Mesangial cell (primary cell): Measurements from ENCODE around the gene SLC15A1. TPM values are rescaled to one million over a fixed set of nuclear protein-coding genes. Genes with fewer than 3 reads are reported as not detected.

ENCODE experiments used
- total RNA-seq: library from RNA; depleted of rRNA; stranded (reverse); fragments of >200 nt; gene quantifications from 2 replicates; pipeline ENCODE4 v1.2.3, GENCODE V29; 2015

SLC15A1 gene
- 0.13 and 0.16 TPM in 2 replicates for total RNA-seq

GRCh38 chr13:98752467-98753290 is at the start of gene SLC15A1:
TSS of gene SLC15A1 (minus strand) at chr13:98752672. CDS start at chr13:98752598, 74 bp downstream.

Other genes starting within 250 kb of the SLC15A1 start
- gene STK24, start 175.6 kb downstream of the SLC15A1 start, total RNA-seq, result 86.0 and 94.7 TPM in 2 replicates
- 52.6 and 63.1 TPM in 2 replicates for gene DOCK9, start 225.4 kb upstream of the SLC15A1 start, total RNA-seq